Fibroblast of lung (primary cell): ENCODE results near the gene JARID2. TPM values are rescaled to one million over a fixed set of nuclear protein-coding genes. Genes with fewer than 3 reads are reported as not detected.

Experiments used
- DNase-seq, 2 donors: peaks; one replicate each; pipeline versions ENCODE4 v3.0.0 to v3.0.0-alpha.2; 2010; ENCODE audit warnings: low read depth in 2 of 2
- H2AFZ ChIP-seq: 2 replicates; pipeline ENCODE4 v1.5.1; 2012; ENCODE audit warnings: low read length, control low read depth, inconsistent platforms
- H3K27ac ChIP-seq: 2 replicates; pipeline ENCODE4 v1.5.1; 2011; ENCODE audit warnings: low read length, control low read depth; ENCODE audit not compliant: insufficient read depth
- H3K27me3 ChIP-seq: 2 replicates; pipeline ENCODE4 v1.5.1; 2011; ENCODE audit warnings: mild to moderate bottlenecking, low read length; ENCODE audit not compliant: control insufficient read depth, insufficient read depth
- H3K36me3 ChIP-seq: 2 replicates; pipeline ENCODE4 v1.5.1; 2011; ENCODE audit warnings: low read length; ENCODE audit not compliant: control insufficient read depth, insufficient read depth
- H3K4me1 ChIP-seq: 2 replicates; pipeline ENCODE4 v1.5.1; 2011; ENCODE audit warnings: low read length; ENCODE audit not compliant: control insufficient read depth, insufficient read depth; ENCODE audit errors: extremely low read depth
- H3K4me2 ChIP-seq: 2 replicates; pipeline ENCODE4 v1.5.1; 2011; ENCODE audit warnings: low read length, control low read depth; ENCODE audit not compliant: insufficient read depth; ENCODE audit errors: extremely low read depth
- H3K4me3 ChIP-seq, 4 experiments: fragments of 200-600 bp in 1 of 4; sonication (generic) in 1 of 4; replicated peaks in 1 of 4; 2 replicates each; pipeline ENCODE4 v1.5.1; 2011 to 2016; ENCODE audit warnings: low read length in 4 of 4, low read depth in 3 of 4, mild to moderate bottlenecking in 3 of 4, control low read depth in 2 of 4, inconsistent platforms in 1 of 4, mixed read lengths in 1 of 4; ENCODE audit not compliant: insufficient read depth in 1 of 4; ENCODE audit errors: control extremely low read depth in 1 of 4
- H3K79me2 ChIP-seq: 2 replicates; pipeline ENCODE4 v1.5.1; 2012; ENCODE audit warnings: mild to moderate bottlenecking, low read length, inconsistent platforms; ENCODE audit not compliant: control insufficient read depth, insufficient read depth
- H3K9ac ChIP-seq: 2 replicates; pipeline ENCODE4 v1.5.1; 2011; ENCODE audit warnings: mild to moderate bottlenecking, low read length, control low read depth; ENCODE audit not compliant: insufficient read depth
- H3K9me3 ChIP-seq: 2 replicates; pipeline ENCODE4 v1.5.1; 2012; ENCODE audit warnings: low read depth, low read length; ENCODE audit not compliant: control insufficient read depth, insufficient read depth
- H4K20me1 ChIP-seq: 2 replicates; pipeline ENCODE4 v1.5.1; 2011; ENCODE audit warnings: low read length; ENCODE audit not compliant: control insufficient read depth, insufficient read depth; ENCODE audit errors: extremely low read depth
- CTCF ChIP-seq, 2 donors: IDR thresholded peaks in 1 of 2; conservative IDR thresholded peaks in 1 of 2; 1 replicate in 1 of 2; 2 replicates in 1 of 2; pipeline ENCODE4 v1.5.1; 2011 to 2012; ENCODE audit warnings: low read length in 2 of 2, control low read depth in 1 of 2, inconsistent platforms in 1 of 2, low read depth in 1 of 2, mild to moderate bottlenecking in 1 of 2
- EZH2 ChIP-seq: IDR thresholded peaks from 2 replicates; pipeline ENCODE4 v1.5.1; 2012; ENCODE audit warnings: low read length, control low read depth, mild to moderate bottlenecking; ENCODE audit errors: missing control alignments
- polyA plus RNA-seq, 2 donors: library from polyadenylated mRNA; depleted of rRNA in 1 of 2; stranded (reverse) in 1 of 2; unstranded in 1 of 2; fragments of >200 nt; gene quantifications; 2 replicates each; pipeline ENCODE4 v1.2.1, GENCODE V29; 2011 to 2012; ENCODE audit warnings: missing spikeins in 1 of 2
- total RNA-seq: library from RNA; depleted of rRNA; stranded (reverse); fragments of >200 nt; gene quantifications from 2 replicates; pipeline ENCODE4 v1.2.1, GENCODE V29; 2014

The JARID2 gene
- total and polyA plus RNA-seq, 2 donors (not counting 1 experiment from before 2014, with no cell fraction given), result 5.0 to 8.2 TPM

GRCh38 chr6:15534974-15535373 is 289.1 kb downstream of the JARID2 start:
- no peak for TF ChIP-seq EZH2
- no peak for TF ChIP-seq CTCF (conservative IDR thresholded peaks at IDR 0.05 in 1 of 2, IDR thresholded peaks at IDR 0.05 in 1 of 2; ENCODE audit: low read depth in 1 of 2, low read length in 2 of 2)
- Histone ChIP-seq H3K4me3 (no peak overlapping the region), H3K9ac (no peak overlapping the region), H3K4me1 (no peaks in the 10 kb centered on the region), H2AFZ (no peak overlapping the region), H4K20me1 (no peaks in the 10 kb centered on the region), H3K27ac (no peak overlapping the region), H3K9me3 (no peaks in the 10 kb centered on the region), H3K4me2 (no peak overlapping the region), H3K36me3 (no peaks in the 10 kb centered on the region), H3K79me2 (no peaks in the 10 kb centered on the region), H3K27me3 (no peaks in the 10 kb centered on the region)
- no peak for DNase-seq

DNA sequence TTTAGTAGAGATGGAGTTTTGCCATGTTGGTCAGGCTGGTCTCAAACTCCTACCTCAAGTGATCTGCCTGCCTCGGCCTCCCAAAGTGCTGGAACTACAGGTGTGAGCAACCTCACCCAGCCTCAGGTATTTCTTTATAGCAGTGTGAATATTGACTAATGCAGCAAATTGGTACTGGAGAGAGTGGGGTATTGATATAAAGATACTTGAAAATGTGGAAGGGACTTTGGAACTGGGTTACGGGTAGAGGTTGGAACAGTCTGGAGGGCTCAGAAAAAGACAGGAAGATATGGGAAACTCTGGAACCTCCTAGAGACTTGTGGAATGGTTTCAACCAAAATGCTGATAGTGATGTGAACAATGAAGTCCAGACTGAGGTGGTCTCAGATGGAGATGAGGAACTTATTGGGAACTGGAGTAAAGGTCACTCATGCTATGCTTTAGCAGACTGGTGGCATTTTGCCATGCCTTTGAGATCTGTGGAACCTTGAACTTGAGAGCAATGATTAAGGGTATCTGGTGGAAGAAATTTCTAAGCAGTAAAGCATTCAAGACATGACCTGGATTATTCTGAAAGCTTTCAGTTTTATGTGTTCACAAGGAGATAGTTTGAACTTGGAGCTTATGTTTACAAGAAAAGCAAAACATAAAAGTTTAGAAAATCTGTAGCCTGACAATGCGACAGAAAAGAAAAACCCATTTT is 289.8 kb downstream of the JARID2 start:
- Histone ChIP-seq H3K4me3 (no peak overlapping the region), H3K4me2 (no peak overlapping the region), H3K79me2 (no peaks in the 10 kb centered on the region), H3K27ac (no peak overlapping the region), H3K27me3 (no peaks in the 10 kb centered on the region), H4K20me1 (no peaks in the 10 kb centered on the region), H3K4me1 (no peaks in the 10 kb centered on the region), H2AFZ (no peak overlapping the region), H3K9me3 (no peaks in the 10 kb centered on the region), H3K9ac (no peak overlapping the region), H3K36me3 (no peaks in the 10 kb centered on the region)
- TF ChIP-seq CTCF (conservative IDR thresholded peaks at IDR 0.05 in 1 of 2, IDR thresholded peaks at IDR 0.05 in 1 of 2; ENCODE audit: low read depth in 1 of 2, low read length in 2 of 2), result no peak
- no peak for TF ChIP-seq EZH2
- DNase-seq, result no peak

GRCh38 chr6:15536198-15536955 is 290.5 kb downstream of the JARID2 start:
- H4K20me1 ChIP-seq, result no peaks in the 10 kb centered on the region
- H3K27ac ChIP-seq, result no peak overlapping the region
- no peak overlapping the region for H3K4me2 ChIP-seq
- H2AFZ ChIP-seq, result no peak overlapping the region
- H3K9ac ChIP-seq, result no peak overlapping the region
- no peaks in the 10 kb centered on the region for H3K4me1 ChIP-seq
- no peak overlapping the region for H3K4me3 ChIP-seq
- no peak for DNase-seq
- H3K36me3 ChIP-seq, result no peaks in the 10 kb centered on the region
- H3K79me2 ChIP-seq, result no peaks in the 10 kb centered on the region
- no peaks in the 10 kb centered on the region for H3K9me3 ChIP-seq
- TF ChIP-seq CTCF (conservative IDR thresholded peaks at IDR 0.05 in 1 of 2, IDR thresholded peaks at IDR 0.05 in 1 of 2; ENCODE audit: low read depth in 1 of 2, low read length in 2 of 2) (no peak), EZH2 (no peak)
- no peaks in the 10 kb centered on the region for H3K27me3 ChIP-seq
